Measurements from ENCODE around the gene IMPG1.

Gene IMPG1

GRCh38 chr6:75893058-75893775 lies 179.2 kb downstream of the IMPG1 start:
- peak; percentile 45 for DNase-seq (ENCODE audit: low read depth, low spot score)

- no peak for DNase-seq (ENCODE audit: low read depth, low spot score)
Measured at GRCh38 chr6:75892384-75892783, 180.1 kb downstream of the IMPG1 start.

DNA sequence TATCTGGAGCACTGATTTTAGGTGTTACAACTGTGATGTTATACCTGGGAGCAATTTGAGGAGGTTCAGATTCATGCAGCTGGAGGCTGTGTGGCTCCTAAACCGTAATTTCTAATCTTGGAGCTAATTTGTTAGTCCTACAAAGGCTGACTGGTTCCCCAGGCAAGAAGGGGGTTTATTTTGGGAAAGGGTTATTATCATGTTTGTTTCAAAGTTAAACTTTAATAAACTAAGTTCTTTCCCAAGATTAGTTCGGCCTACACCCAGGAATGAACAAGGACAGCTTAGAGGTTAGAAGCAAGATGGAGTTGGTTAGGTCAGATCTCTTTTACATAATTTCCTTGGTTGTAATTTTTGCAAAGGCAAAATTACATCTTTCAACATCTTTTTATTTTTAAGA lies 187.6 kb downstream of the IMPG1 start:
- DNase-seq (ENCODE audit: low read depth, low spot score) = no peak

DNA sequence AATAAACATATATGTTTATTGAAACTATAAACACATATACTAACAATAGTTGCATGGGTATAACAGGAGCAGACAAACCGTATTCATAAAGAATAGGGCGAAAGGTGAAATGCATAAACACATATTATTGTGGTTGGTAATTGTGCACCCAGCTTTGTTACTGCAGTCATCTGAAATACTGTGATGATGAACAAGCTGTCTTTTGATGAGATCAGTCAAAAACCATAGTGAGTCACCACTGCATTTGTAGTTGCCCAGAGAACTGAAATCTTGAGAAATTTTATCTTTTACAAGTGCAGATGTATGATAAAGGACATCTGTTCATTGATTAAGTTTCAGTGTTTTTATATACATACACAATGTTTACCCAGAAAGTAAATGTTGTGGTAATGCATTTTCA lies 189.7 kb downstream of the IMPG1 start:
- peak; percentile 2 for DNase-seq (ENCODE audit: low read depth, low spot score)

DNA sequence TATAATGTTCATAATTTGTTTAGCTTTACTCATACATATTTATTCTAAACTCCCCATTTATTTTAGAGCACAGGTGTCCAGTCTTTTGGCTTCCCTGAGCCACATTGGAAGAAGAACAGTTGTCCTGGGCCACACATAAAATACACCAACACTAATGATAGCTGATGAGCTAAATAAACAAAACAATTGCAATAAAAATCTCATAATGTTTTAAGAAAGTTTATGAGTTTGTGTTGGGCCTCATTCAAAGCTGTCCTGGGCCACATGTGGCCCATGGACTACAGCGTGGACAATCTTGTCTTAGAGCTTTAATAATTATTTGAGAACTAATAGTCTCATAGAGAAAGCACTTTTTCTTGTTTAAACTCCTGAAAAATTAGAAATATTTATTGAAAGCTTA lies 192.2 kb downstream of the IMPG1 start:
- DNase-seq (ENCODE audit: low read depth, low spot score) = no peak

GRCh38 chr6:75876152-75876551 lies 196.3 kb downstream of the IMPG1 start:
- DNase-seq (ENCODE audit: low read depth, low spot score) = no peak

DNA sequence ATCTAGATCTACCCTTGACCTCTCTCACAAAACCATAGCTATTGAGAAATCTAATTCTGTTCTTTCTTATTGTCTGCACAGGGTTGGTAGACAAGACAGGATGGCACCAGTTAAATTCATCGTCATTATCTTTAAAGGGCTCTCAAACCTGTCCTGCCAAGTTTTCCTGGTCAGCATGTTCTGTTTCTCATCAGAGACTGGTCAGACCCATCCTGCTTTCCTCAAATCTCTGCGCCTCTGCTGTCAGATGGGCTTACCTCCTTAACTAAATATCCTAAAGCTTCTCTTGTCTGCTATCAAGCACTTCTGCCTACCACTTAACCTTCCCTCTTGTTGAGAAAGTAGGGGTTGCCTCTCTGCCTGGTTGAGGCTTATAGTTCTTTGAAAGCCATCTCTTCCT lies 198.2 kb downstream of the IMPG1 start:
- no peak for DNase-seq (ENCODE audit: low read depth, low spot score)
